ENCODE measurements around the gene ST6GALNAC2.

The ST6GALNAC2 gene

GRCh38 chr17:76599694-76600460 is 14.2 kb upstream of the ST6GALNAC2 start:
- no peak for DNase-seq (ENCODE audit: low spot score)

DNA sequence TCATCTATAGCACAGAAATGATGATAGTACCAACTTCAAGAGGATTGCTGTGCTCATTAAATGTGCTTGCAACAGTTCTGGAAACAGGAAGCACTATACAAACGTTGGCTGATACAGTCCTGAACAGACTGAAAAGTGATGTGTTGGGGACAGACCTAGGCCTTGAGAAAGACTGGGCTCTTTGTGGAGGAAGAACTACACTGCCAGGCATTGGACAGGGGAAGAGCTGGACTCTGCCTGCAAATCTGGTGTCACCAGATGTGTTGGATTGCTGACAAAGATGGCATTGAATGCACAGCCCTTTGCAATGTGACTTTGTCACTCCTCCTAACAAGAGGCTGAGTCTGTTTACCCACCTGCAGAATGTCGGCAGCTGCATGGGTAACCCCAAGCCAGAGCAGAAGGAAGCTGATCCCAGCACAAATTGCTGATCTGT is 12.4 kb upstream of the ST6GALNAC2 start:
- DNase-seq (ENCODE audit: low spot score) = no peak

- no peak for DNase-seq (ENCODE audit: low spot score)
Observed at GRCh38 chr17:76597156-76598003, 11.7 kb upstream of the ST6GALNAC2 start.

DNA sequence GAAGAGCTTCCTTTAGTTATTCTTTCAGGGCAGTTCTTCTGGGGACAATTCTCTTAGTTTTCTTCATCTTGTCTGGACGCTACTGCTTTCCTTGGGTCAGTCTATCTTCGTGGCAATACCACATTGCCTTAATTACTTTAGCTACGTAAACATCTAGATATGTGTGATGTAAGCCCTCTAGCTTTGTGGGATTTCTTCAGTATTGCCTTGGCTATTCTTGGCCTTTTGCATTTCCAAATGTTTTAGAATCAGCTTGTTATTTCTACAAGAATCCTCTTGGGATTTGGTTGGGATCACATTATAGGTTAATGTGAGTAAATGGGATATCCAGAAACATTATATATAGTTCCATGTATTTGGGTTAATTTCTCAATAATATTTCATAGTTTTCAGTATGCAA is 9.0 kb upstream of the ST6GALNAC2 start:
- no peak for DNase-seq (ENCODE audit: low spot score)

DNA sequence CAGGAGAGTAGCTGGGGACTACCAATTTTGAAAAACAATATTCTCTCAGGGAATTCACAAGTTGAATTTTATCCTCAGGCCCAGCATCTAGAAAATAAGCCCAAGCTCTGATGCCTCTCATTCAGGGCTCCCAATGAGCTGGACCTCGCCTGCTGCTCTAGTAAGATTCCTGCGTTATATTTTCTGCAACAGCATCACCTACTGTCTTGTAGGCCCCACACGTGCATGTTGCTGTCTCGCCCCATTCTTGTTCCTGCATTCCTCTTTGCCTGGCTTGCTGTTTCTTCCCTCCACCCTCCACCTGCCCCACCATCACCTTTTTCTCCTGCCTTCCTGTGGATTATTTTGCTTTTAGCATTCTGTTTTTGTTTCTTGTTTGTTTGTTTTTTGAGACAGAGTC is 8.3 kb upstream of the ST6GALNAC2 start:
- DNase-seq (ENCODE audit: low spot score) = no peak

- no peak for DNase-seq (ENCODE audit: low spot score)
Observed at GRCh38 chr17:76593384-76593826, 7.7 kb upstream of the ST6GALNAC2 start.

DNA sequence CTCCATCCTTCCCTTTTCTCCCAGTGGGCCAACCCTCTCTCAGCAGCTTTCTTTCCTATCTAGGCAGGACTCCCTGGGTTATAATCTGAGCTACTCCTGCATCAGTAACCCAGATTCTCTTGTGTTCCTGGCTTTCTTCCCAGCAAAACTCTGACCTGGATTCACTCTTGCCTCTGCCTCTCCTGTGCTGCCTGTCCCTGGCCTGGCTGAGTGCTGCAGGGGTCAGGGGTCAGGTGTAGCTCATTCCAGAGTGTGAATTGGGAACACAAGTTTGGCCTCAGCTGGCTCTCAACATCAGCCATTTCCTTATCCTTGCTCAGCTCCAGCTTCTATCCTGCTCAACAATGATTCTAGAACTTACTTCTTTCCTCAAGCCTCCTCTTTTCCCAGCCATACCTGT is 2.5 kb upstream of the ST6GALNAC2 start:
- no peak for DNase-seq (ENCODE audit: low spot score)

DNA sequence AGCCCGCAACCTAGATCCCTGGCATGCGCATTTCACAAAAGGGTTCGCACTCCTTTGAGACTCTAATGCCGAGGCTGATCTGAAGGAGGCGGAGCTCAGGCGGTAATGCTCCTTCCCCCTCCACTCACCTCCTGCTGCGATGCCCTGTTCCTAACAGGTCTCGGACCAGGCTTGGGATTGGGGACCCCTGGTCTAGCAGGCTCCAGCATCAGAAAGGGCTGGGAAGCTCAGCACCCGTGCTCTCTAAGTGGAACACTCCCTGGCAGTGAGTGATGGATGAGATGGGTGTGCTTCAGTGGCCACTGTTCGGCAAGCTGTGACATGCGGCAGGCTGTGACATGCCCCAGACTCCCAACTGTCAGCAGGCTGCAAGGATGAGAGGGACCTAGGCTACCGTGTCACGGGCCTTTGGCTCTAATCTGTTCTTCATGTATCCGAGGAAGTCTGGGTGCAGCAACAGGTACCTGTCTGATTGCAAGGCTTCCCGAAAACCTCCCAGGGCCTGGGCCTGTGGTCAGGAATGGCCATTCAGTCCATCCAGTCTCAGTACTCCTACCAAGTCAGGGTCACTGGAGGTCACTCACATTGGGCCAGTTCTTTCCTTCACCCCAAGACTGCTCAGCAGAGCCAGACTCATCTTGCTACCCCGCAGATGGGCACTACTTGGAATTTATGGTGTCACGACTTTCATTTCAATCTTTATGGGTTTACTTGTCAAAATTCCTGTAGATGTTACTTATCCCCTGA is 1.3 kb upstream of the ST6GALNAC2 start:
- no peak for DNase-seq (ENCODE audit: low spot score)

DNA sequence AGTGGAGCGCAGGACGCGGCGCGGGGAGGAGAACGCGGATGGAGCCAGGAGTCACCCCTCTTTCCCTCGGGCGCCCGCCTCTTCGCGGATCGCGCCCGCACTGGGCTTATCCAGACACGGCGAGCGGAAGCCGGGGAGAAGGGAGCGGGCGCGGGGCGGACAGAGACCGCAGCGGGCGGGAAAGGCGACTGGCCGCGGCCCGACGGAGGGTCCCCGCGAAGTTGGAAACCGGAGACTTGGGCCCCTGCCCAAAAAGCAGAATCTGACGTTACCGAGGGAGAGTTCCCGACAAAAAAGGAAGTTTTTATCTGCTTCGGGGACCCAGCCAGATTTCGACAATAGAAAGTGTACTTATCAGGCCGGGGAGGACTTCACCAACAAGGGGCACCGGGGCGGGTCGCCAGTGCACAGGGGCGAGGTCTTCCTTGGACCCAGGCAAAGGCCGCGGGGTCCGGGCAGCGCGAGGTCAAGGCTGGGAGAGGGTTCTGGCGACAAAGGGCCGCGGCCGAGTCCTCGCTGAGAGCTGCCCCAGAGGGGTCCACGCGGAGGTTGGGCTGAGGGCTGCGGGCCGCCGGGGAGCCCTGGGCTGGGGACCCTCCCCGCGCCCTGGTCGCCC is 519 bp downstream of the ST6GALNAC2 start:
- DNase-seq (ENCODE audit: low spot score) = peak; percentile 44

DNA sequence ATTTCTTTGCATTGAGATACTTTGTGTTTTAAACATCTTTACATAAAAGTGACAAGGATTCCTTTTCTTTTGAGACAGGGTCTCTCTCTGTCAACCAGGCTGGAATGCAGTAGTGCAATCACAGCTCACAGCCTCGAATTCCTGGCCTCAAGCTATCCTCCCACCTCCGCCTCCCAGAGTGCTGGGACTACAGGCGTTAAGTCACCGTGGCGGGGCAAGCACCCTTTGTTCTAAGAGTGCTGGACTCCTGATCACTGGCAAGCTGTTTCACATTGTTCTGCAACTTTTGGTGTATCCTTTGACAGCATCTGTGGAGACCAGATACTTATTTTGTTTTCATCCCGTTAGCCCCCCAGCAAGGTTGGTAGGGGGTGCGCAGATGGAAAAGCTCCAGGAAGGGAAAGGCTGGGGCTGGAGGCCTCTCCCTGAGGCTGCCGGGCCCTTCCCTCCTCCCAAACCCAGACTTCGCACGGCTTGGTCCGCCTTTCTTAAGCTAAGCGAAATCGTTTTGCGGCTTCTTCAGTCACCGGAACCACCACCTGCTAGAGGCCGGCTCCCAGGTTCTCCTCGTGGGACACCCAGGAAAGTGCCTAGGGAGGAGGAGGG is 1.1 kb downstream of the ST6GALNAC2 start:
- DNase-seq (ENCODE audit: low spot score) = no peak

- DNase-seq (ENCODE audit: low spot score) = no peak
Observed at GRCh38 chr17:76582660-76583059, 3.0 kb downstream of the ST6GALNAC2 start.

DNA sequence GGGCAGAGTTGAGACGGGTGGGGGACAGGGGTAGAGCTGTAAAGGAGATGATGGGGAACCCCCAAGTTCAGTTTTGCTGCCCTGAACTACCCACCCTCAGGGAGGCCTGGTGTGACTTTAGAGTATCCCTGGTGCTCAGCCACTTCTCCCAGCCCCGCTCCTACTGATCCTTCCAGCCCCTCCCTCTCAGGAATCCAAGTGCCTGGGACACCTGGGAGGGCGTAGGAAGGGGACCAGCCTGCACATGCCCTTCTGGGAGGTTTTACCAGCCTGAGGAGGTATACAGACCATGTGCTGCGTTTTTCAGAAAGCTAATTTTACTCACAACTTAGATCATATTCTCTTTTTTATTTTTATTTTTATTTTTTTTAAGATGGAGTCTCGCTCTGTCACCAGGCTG is 4.1 kb downstream of the ST6GALNAC2 start:
- DNase-seq (ENCODE audit: low spot score) = no peak

- DNase-seq (ENCODE audit: low spot score) = no peak
Observed at GRCh38 chr17:76579281-76579680, 6.4 kb downstream of the ST6GALNAC2 start.

- no peak for DNase-seq (ENCODE audit: low spot score)
Observed at GRCh38 chr17:76578376-76578775, 7.3 kb downstream of the ST6GALNAC2 start.

DNA sequence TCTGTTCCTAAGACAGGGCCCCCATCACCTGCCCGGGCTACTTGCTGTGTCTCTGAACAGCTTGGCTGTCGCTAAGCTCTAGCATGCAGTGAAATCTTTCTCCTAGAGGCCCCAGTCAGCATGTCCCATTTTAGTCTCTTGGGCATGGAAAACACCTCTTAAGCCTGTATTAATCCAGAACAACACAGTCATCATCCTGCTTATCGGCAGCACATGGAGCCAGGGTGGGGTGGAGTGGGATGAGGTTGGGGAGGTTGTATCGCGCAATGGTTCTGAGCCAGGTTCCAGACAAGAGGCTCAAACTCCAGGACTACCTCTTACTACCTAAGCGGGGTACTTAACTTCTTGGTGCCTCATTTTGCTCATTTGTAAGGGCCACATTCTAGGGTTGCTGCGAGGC is 7.8 kb downstream of the ST6GALNAC2 start:
- no peak for DNase-seq (ENCODE audit: low spot score)

DNA sequence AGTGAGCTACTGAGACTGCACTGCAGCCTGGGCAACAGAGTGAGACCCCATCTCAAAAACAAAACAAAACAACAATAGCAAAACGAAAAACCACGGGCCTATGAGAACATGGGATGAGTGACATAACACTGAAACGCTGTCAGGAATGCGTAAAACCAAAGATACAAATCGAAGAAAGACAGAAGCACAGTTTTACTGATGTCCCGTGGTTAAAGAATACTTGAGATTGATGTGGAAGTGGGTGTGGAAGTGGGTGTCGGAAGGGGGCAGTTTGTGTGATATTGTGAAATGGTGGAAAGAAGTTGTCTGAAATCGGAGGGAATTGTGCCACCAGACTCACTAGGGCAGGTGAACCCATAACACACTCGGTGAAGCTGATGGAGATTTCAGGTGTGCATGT is 9.5 kb downstream of the ST6GALNAC2 start:
- no peak for DNase-seq (ENCODE audit: low spot score)

- no peak for DNase-seq (ENCODE audit: low spot score)
Observed at GRCh38 chr17:76575570-76575969, 10.1 kb downstream of the ST6GALNAC2 start.

DNA sequence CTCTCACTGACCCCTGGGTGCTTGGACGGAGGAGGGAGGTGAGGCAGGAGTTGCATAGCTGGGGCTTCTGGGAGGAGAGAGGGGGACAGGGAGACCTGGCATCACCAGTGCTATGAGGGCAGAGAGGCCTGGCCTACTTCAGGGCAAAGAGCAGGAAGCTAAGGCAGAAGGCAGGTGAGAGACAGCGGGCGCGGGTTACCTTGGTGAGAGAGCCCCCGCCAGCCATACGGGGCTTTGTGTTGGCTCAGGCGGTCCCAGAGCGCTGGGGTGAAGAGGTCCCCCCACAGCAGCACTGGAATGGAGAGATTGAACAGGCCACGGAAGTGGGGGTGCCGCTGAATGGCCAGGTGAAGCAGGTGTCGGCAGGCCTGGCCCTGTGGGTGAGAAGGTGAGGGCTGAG is 11.5 kb downstream of the ST6GALNAC2 start:
- DNase-seq (ENCODE audit: low spot score) = no peak

- no peak for DNase-seq (ENCODE audit: low spot score)
Observed at GRCh38 chr17:76573096-76573495, 12.6 kb downstream of the ST6GALNAC2 start.

DNA sequence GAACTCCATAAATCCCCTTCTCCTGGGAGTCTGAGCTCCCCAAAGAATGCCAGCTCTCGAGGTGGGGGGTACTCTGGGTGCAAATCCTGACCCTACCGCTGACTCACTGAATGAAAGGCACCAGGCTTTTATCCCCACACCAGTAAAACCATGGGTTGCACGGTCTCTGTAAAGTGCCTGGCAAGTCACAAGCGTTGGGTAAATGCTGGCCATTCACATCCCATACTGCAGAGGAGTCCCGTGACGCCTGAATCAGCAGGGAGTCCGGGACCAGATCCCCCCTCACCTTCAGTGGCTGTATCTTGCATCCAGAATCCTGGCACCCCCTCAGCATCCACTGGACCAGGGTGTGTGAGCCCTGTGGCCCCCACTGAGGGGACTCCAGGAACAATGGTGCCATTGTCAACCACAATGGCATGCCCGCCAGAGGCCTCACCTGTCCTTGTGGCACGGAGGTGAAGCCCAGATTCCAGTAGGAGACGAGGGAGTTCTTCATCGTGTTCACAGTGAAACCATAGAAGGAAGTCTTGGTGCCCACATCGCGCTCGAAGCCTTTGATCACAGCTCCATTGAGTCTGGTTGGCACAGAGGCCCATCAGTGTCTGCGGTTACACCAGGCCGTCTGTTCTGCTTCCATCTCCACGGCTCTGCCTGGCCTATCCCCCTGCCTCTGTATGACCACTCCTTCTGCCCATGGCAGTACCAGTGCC is 13.3 kb downstream of the ST6GALNAC2 start:
- no peak for DNase-seq (ENCODE audit: low spot score)

DNA sequence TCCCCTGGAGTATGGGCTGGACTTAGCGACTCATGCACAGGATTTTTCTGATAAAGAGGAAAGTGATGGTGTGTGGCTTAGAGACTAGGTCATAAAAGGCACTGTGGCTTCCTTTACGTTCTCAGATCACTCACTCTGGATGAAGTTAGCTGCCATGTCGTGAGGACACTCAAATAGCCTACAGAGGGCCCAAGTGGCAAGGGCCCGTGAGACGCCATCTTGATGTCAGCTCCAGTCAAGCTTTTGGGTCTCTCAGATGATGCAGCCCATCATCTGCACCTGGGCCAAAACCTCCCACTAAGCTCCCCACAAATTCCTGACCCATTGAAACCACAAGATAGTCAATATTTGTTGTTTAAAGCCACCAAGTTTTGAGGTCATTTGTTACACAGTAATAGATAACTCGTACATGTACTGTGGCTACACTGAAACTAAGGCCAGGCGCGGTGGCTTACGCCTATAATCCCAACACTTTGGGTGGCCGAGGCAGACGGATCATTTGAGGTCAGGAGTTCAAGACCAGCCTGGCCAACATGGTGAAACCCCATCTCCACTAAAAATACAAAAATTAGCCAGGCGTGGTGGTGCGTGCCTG is 14.7 kb downstream of the ST6GALNAC2 start:
- DNase-seq (ENCODE audit: low spot score) = no peak
